GM12878 (cell line): ENCODE results near the gene SULF2. TPM values are rescaled to one million over a fixed set of nuclear protein-coding genes. Genes with fewer than 3 reads are reported as not detected.
A peak's percentile ranks its signal among the peaks of the same experiment; 100 is the strongest.

Experiments used
- ATAC-seq: fragments of 200-7000 bp; cut with Tn5 transposase; 3 replicates; pipeline ENCODE4 v1.9.1; 2020; ENCODE audit warnings: mild to moderate bottlenecking, moderate library complexity
- BruUV-seq: library from RNA; stranded (reverse); fragments of 400-500 nt; replicated peaks from 2 replicates; lab custom pipeline; 2021; lab: Mats Ljungman, UMichigan
- CTCF ChIA-PET: fragments of 300-600 bp; sonication (Branson Sonifier 250); formaldehyde crosslinking; extraction: SDS; loops from one replicate; lab custom pipeline; 2021; ENCODE audit warnings: inconsistent platforms; lab: Yijun Ruan, JAX
- POLR2A ChIA-PET: fragments of 350-600 bp; formaldehyde crosslinking; extraction: SDS; loops from one replicate; lab custom pipeline; 2021; ENCODE audit warnings: inconsistent platforms; lab: Charles Lee
- RAD21 ChIA-PET: fragments of 300-600 bp; sonication (Branson Sonifier 250); formaldehyde crosslinking; loops from one replicate; lab custom pipeline; 2023; ENCODE audit warnings: antibody characterized with exemption; ENCODE audit not compliant: unreplicated experiment; lab: Charles Lee
- SMC1A ChIA-PET: fragments of 300-600 bp; sonication (Branson Sonifier 250); formaldehyde crosslinking; loops from one replicate; lab custom pipeline; 2023; ENCODE audit not compliant: unreplicated experiment, uncharacterized antibody; lab: Charles Lee
- DNase-seq: peaks from one replicate; pipeline ENCODE4 v3.0.0-alpha.2; 2011; ENCODE audit warnings: low read depth, low spot score
- FAIRE-seq: peaks from 3 replicates; lab custom pipeline; 2011; peaks lifted over from hg19 to GRCh38; lab: Jason Lieb, UNC
- H2AFZ ChIP-seq: 2 replicates; pipeline ENCODE4 v1.6.0; 2011; ENCODE audit warnings: low read depth, low read length, control low read depth; ENCODE audit not compliant: control insufficient read depth
- H3K27ac ChIP-seq: 2 replicates; pipeline ENCODE4 v1.5.1; 2011; ENCODE audit warnings: control low read depth; ENCODE audit not compliant: control insufficient read depth, insufficient read depth
- H3K27me3 ChIP-seq, 2 experiments: replicated peaks in 1 of 2; 2 replicates each; pipeline versions ENCODE4 v1.6.0 to v1.6.1; 2011; ENCODE audit warnings: low read length in 1 of 2; ENCODE audit not compliant: control insufficient read depth in 2 of 2, insufficient read depth in 2 of 2
- H3K36me3 ChIP-seq, 2 experiments: 2 replicates each; pipeline ENCODE4 v1.5.1; 2011; ENCODE audit warnings: low read length in 1 of 2; ENCODE audit not compliant: control insufficient read depth in 2 of 2, insufficient read depth in 2 of 2
- H3K4me1 ChIP-seq: 2 replicates; pipeline ENCODE4 v1.6.1; 2011; ENCODE audit warnings: mild to moderate bottlenecking, low read length, moderate library complexity, mixed read lengths; ENCODE audit not compliant: control insufficient read depth, insufficient read depth
- H3K4me2 ChIP-seq: 2 replicates; pipeline ENCODE4 v1.6.0; 2011; ENCODE audit warnings: control low read depth; ENCODE audit not compliant: control insufficient read depth, insufficient read depth
- H3K4me3 ChIP-seq: fragments of 200-600 bp; sonication (generic); 2 replicates; pipeline ENCODE4 v1.5.1; 2016
- H3K79me2 ChIP-seq: 2 replicates; pipeline ENCODE4 v1.6.0; 2011; ENCODE audit warnings: low read length; ENCODE audit not compliant: control insufficient read depth, insufficient read depth
- H3K9ac ChIP-seq: 2 replicates; pipeline ENCODE4 v1.8.0; 2011; ENCODE audit warnings: low read length, control low read depth, mixed read lengths; ENCODE audit not compliant: control insufficient read depth, insufficient read depth
- H3K9me3 ChIP-seq: replicated peaks from 3 replicates; pipeline ENCODE4 v1.5.1; 2011; ENCODE audit warnings: mild to moderate bottlenecking, low read length; ENCODE audit not compliant: control insufficient read depth, insufficient read depth
- H4K20me1 ChIP-seq: 2 replicates; pipeline ENCODE4 v1.6.0; 2011; ENCODE audit not compliant: control insufficient read depth, insufficient read depth
- E2F8 ChIP-seq: fragments of 450-650 bp; IDR thresholded peaks from 2 replicates; pipeline ENCODE4 v1.6.1; 2018; ENCODE audit warnings: mild to moderate bottlenecking, low read depth, moderate library complexity; ENCODE audit not compliant: partially characterized antibody
- POLR2A ChIP-seq: IDR thresholded peaks from 2 replicates; pipeline ENCODE4 v1.6.1; 2011; ENCODE audit warnings: low read depth, mild to moderate bottlenecking, low read length
- POLR2AphosphoS5 ChIP-seq: IDR thresholded peaks from 2 replicates; pipeline ENCODE4 v1.6.1; 2011; ENCODE audit warnings: mild to moderate bottlenecking, low read length, inconsistent platforms
- STAT1 ChIP-seq: fragments of 450-650 bp; conservative IDR thresholded peaks from 2 replicates; pipeline ENCODE4 v1.6.1; 2014; ENCODE audit warnings: antibody characterized with exemption, mild to moderate bottlenecking
- WGBS: methylation state at CpG from one replicate; pipeline ENCODE4 v1.1.6; 2016; ENCODE audit warnings: low lambda C conversion rate; ENCODE audit not compliant: insufficient replicate concordance, insufficient coverage; ENCODE audit errors: missing lambda C conversion rate; 5-methylcytosine and 5-hydroxymethylcytosine counted together
- in situ Hi-C: fragments of 300-500 bp; cut with MboI; formaldehyde crosslinking; loops from 9 replicates; pipeline ENCODE4 v1.14.3; 2018; ENCODE audit warnings: mixed read lengths
- intact Hi-C: fragments of 100-400 bp; cut with micrococcal nuclease; formaldehyde crosslinking; loops from one replicate; pipeline ENCODE4 v1.14.2; 2022; ENCODE audit not compliant: unreplicated experiment
- polyA plus RNA-seq, 11 experiments: library from polyadenylated mRNA; depleted of rRNA in 4 of 11; unstranded in 6 of 11; stranded (reverse) in 5 of 11; fragments of >200 nt; fragmentation: Nextera tagmentation in 4 of 11; fragmentation: Illumina TruSeq in 1 of 11; extraction: Ambion mirVana in 4 of 11; extraction: Trizol in 1 of 11; gene quantifications; 1 replicate in 1 of 11; 2 replicates in 10 of 11; pipeline versions ENCODE4 v1.2.1 to v1.2.3, GENCODE V29; 2011 to 2016; ENCODE audit warnings: inconsistent platforms in 2 of 11, missing spikeins in 2 of 11, low read depth in 1 of 11
- total RNA-seq, 4 experiments: library from RNA; depleted of rRNA in 3 of 4; stranded (reverse); fragments of >200 nt in 3 of 4; fragmentation: Illumina TruSeq in 1 of 4; extraction: Trizol in 1 of 4; gene quantifications; 2 replicates each; pipeline versions ENCODE4 v1.2.1 to v1.2.3, GENCODE V29; 2013 to 2021

The SULF2 gene
- total and polyA plus RNA-seq, 10 of the 15 experiments (the other 5 are each of a cell fraction or from before 2014, with no cell fraction given): 0.69 to 4.1 (median 1.6) TPM

- no peak overlapping the region for H3K27ac ChIP-seq
- H3K27me3 ChIP-seq: no peaks in the 10 kb centered on the region
- in situ Hi-C loops (no loop called here), intact Hi-C loops (no loop called here)
- no peaks in the 10 kb centered on the region for H3K79me2 ChIP-seq
- ChIA-PET RAD21 (interaction anchor here (0.6 to 1.1 kb wide), 2 partner anchors 467 to 729 kb away, joined by 4 to 5 read pairs; no protein-coding TSS in a partner anchor), POLR2A (no interaction called here), CTCF (interaction anchor here (1.1 kb wide), 1 partner anchor 472 kb away, joined by 3 read pairs; no protein-coding TSS in a partner anchor), SMC1A (no interaction called here)
- TF ChIP-seq STAT1 (no peak), E2F8 (no peak), POLR2AphosphoS5 (peak; percentile 45; the same call in 1 of the 2 replicates), POLR2A (peak; percentile 5; the same call in 1 of the 2 replicates)
- H3K9me3 ChIP-seq: no peaks in the 10 kb centered on the region
- H2AFZ ChIP-seq: no peak overlapping the region
- H3K4me3 ChIP-seq: no peak overlapping the region
- H3K9ac ChIP-seq: no peak overlapping the region
- H3K4me2 ChIP-seq: no peak overlapping the region
- H3K4me1 ChIP-seq: no peaks in the 10 kb centered on the region
- DNase-seq (no peak), ATAC-seq (peak; percentile 5; the same call in 2 of the 3 replicates), FAIRE-seq (no peak)
- no peaks in the 10 kb centered on the region for H4K20me1 ChIP-seq
- whole genome bisulfite sequencing: 63% methylated on average over 22 of the region's 23 CpGs
- H3K36me3 ChIP-seq: peaks cover under 1 to 1% of the 10 kb centered on the region in 2 experiments; a peak in 1 of 4 replicates
- no TSS peak for BruUV-seq
Measured at GRCh38 chr20:47668313-47669151, 116.7 kb downstream of the SULF2 start.
